Testis (tissue), 3 donors: ENCODE results near the gene SLC22A4. TPM values are rescaled to one million over a fixed set of nuclear protein-coding genes. Genes with fewer than 3 reads are reported as not detected.

Source experiments
- DNase-seq: peaks from one replicate; pipeline ENCODE4 v3.0.0-alpha.2; 2019
- H3K27ac ChIP-seq, 2 donors: fragments of 200-600 bp; sonication (generic); one replicate each; pipeline ENCODE4 v1.5.1; 2019
- H3K27me3 ChIP-seq: fragments of 200-600 bp; sonication (generic); one replicate; pipeline ENCODE4 v1.5.1; 2019
- H3K36me3 ChIP-seq: fragments of 200-600 bp; sonication (generic); one replicate; pipeline ENCODE4 v1.5.1; 2017; ENCODE audit warnings: low read depth; ENCODE audit errors: missing control alignments
- H3K4me1 ChIP-seq: fragments of 200-600 bp; sonication (generic); one replicate; pipeline ENCODE4 v1.5.1; 2019
- H3K4me3 ChIP-seq, 2 donors: fragments of 200-600 bp; sonication (generic); one replicate each; pipeline ENCODE4 v1.5.1; 2017 to 2019
- H3K9me3 ChIP-seq: fragments of 200-600 bp; sonication (generic); one replicate; pipeline ENCODE4 v1.5.1; 2017
- POLR2A ChIP-seq: fragments of 450-650 bp; IDR thresholded peaks from one replicate; pipeline ENCODE4 v1.6.1; 2017; ENCODE audit warnings: antibody characterized with exemption, mild to moderate bottlenecking, moderate library complexity
- WGBS, 2 donors: methylation state at CpG; one replicate each; pipeline ENCODE4 v1.1.5; 2018; 5-methylcytosine and 5-hydroxymethylcytosine counted together
- intact Hi-C: fragments of 100-400 bp; cut with DNase I; formaldehyde crosslinking; loops from one replicate; pipeline ENCODE4 v1.15.1; 2023; ENCODE audit warnings: low total_unique reads
- polyA plus RNA-seq: library from polyadenylated mRNA; stranded (reverse); fragments of 350-450 nt; fragmentation: Illumina TruSeq; extraction: RNeasy Lipid Tissue Mini Kit (QIAGEN cat#74804); gene quantifications from one replicate; pipeline ENCODE4 v1.2.3, GENCODE V29; 2014; ENCODE audit warnings: low read depth, low replicate concordance; ENCODE audit not compliant: insufficient read depth
- total RNA-seq, 2 donors: library from RNA; depleted of rRNA; stranded (reverse); fragments of >200 nt; gene quantifications; one replicate each; pipeline ENCODE4 v1.2.3, GENCODE V29; 2016
- TF ChIP-seq, protein P1 (sequence below), 3 experiments: fragments of 450-650 bp in 2 of 3; fragments of 200-600 bp in 1 of 3; sonication (generic) in 1 of 3; IDR thresholded peaks; one replicate each; pipeline ENCODE4 v1.5.1; 2016 to 2019; ENCODE audit warnings: antibody characterized with exemption in 3 of 3, mild to moderate bottlenecking in 2 of 3, moderate library complexity in 1 of 3

The SLC22A4 gene
- total and polyA plus RNA-seq, 3 donors from 2014 or later, result 1.1 to 2.3 (median 1.5) TPM

DNA sequence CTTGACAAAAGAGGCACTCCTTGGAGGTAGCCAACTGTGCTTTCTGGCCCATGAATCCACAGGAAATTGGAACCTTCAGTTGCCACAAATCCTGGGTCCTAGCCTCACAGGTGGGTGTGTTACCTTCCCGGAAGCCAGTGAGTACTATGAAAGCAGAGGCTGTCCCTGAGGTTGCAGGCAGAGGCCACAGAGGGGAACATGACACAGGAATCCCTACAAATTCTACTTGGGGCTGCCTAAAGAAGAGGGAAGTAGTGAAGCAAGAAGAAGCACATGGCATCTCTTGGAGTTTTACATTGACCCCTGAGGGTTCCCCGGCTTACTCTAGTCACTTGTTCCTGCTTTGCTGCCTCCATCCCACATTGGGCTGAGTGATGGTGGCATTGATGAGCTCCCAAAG lies 77.9 kb downstream of the SLC22A4 start:
- intact Hi-C loops, result no loop called here
- DNase-seq, result no peak
- no peaks in the 10 kb centered on the region for H3K27me3 ChIP-seq
- TF ChIP-seq, protein P1, sequence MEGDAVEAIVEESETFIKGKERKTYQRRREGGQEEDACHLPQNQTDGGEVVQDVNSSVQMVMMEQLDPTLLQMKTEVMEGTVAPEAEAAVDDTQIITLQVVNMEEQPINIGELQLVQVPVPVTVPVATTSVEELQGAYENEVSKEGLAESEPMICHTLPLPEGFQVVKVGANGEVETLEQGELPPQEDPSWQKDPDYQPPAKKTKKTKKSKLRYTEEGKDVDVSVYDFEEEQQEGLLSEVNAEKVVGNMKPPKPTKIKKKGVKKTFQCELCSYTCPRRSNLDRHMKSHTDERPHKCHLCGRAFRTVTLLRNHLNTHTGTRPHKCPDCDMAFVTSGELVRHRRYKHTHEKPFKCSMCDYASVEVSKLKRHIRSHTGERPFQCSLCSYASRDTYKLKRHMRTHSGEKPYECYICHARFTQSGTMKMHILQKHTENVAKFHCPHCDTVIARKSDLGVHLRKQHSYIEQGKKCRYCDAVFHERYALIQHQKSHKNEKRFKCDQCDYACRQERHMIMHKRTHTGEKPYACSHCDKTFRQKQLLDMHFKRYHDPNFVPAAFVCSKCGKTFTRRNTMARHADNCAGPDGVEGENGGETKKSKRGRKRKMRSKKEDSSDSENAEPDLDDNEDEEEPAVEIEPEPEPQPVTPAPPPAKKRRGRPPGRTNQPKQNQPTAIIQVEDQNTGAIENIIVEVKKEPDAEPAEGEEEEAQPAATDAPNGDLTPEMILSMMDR (IDR thresholded peaks at IDR 0.05), result no peak
- no peak for TF ChIP-seq POLR2A
- no peak overlapping the region for H3K27ac ChIP-seq
- H3K9me3 ChIP-seq, result no peaks in the 10 kb centered on the region
- H3K36me3 ChIP-seq, result no peaks in the 10 kb centered on the region
- no peak overlapping the region for H3K4me3 ChIP-seq
- WGBS, 2 donors, result 94 to 95% methylated on average over 2 of the region's 2 CpGs
- H3K4me1 ChIP-seq, result peaks cover 6% of the 10 kb centered on the region

DNA sequence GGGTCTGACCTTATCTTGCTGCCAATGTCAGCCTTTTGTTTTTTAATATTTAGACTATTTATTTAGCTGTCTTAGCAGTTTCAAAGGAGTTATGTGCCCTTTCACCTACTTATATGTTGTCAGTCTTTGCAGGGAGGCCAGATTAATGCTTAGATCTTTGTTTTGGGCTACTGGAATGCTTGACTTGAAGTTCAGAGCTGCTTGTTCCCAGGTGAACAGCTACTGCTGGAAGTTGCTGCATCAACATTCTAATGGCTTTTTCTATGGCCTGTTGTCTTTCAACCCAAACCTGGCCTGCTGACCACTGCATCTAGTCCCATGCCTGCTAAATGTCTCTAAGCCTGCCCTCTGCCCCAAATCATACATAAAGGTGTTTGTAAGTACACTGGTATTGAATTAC lies 78.3 kb downstream of the SLC22A4 start:
- intact Hi-C loops, result no loop called here
- DNase-seq, result no peak
- Histone ChIP-seq H3K4me3 (no peak overlapping the region), H3K36me3 (no peaks in the 10 kb centered on the region), H3K9me3 (no peaks in the 10 kb centered on the region), H3K27ac (no peak overlapping the region), H3K4me1 (peaks cover 6% of the 10 kb centered on the region), H3K27me3 (no peaks in the 10 kb centered on the region)
- TF ChIP-seq POLR2A, result no peak
- TF ChIP-seq, protein P1 (IDR thresholded peaks at IDR 0.05), result no peak

DNA sequence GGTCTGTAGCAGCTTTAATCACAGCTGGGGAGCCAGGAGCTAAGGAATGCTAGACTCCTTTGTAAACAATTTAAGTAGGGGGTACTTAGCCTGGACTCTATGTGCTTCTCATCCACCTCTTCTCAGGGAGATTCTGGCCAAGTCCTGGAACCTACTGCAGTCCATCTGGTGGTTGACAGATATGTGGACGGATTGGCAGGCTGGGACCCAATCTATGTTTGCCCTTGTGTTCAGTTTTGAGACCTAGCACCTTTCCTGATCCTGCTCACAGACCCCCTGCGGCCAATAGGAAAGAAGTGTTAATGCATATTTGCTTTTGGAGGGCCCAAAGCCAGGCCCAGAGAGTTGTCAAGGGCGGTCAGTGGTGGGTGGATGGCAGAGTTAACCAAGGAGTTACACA lies 81.8 kb downstream of the SLC22A4 start:
- 93 to 96% methylated on average over 3 of the region's 3 CpGs for WGBS, 2 donors
- H3K4me3 ChIP-seq, result no peak overlapping the region
- intact Hi-C loops, result no loop called here
- DNase-seq, result no peak
- H3K4me1 ChIP-seq, result no peaks in the 10 kb centered on the region
- no peak for TF ChIP-seq POLR2A
- TF ChIP-seq, protein P1 (IDR thresholded peaks at IDR 0.05), result no peak
- no peaks in the 10 kb centered on the region for H3K36me3 ChIP-seq
- no peaks in the 10 kb centered on the region for H3K27me3 ChIP-seq
- no peak overlapping the region for H3K27ac ChIP-seq
- no peaks in the 10 kb centered on the region for H3K9me3 ChIP-seq

DNA sequence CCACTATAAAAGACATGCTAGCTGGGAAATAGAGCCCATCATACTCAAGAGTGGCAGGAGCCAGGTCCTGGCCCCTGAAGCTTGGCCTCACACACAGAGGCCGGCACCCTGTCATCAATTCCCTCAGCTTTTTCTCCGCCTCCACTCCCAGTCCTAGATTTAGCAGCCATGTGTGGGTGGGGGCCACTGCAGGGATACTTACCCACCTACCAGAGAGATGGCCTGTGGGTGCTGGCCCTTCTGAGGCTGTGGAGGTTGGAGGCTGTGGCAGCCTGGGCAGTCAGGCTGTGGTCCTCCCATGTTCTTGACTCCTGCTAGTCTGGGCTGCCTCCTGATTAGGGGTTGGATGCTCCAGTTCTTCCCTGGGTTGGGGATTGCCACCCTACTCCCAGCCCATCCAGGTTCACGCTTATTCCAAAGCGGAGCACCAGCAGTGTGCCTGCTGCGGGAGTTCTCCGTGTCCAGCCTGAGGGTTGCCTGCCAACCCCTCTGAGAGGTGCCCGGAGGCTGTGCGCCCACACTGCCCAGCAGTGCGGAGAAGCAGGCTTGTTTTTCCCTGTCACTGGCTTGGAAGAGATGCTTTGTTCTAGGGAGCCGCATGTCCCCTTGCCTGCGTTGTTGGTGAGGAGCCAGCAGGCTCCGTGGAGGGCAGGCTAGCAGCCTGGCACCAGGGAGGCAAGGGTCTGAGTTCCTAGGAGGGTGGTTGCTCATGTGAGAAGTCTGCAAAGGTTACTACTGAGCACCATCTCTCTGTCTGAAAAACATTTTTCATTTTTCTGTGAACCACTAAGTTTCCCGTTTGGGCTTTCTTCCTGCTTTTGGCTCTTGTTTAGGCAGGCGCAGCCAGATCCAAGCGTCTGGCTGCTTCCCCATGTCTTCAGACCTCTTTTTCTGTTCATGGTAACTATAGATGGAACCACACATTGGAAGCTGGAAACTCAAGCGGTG lies 82.8 kb downstream of the SLC22A4 start:
- 55 to 71% methylated on average over 16 of the region's 16 CpGs for WGBS, 2 donors
- TF ChIP-seq, protein P1 (IDR thresholded peaks at IDR 0.05), result no peak
- TF ChIP-seq POLR2A, result no peak
- Histone ChIP-seq H3K27ac (no peak overlapping the region), H3K36me3 (no peaks in the 10 kb centered on the region), H3K4me1 (no peaks in the 10 kb centered on the region), H3K4me3 (no peak overlapping the region), H3K27me3 (no peaks in the 10 kb centered on the region), H3K9me3 (no peaks in the 10 kb centered on the region)
- DNase-seq, result peak; percentile 35
- intact Hi-C loops, result no loop called here

DNA sequence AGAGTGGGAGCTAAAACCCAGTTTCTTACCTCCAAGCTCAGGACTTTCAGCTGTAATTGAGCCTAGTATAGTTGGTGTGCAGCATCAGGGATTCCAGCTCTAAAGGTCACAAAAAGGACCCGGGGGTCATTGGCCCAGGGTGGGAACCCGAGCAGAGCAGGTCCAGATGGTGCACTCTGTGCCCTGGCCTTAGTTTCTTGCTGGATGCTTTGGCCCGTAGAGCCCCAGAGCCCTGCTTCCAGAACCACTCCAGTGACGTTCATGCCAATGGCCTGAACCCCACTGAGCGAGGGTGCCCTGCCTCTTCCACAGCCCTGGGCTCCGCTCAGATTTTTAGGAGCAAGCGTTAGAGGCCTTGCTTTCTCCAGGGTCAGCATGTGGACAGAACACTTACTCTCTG lies 83.5 kb downstream of the SLC22A4 start:
- WGBS, 2 donors, result 79 to 90% methylated on average over 2 to 7 of the region's 7 CpGs
- intact Hi-C loops, result no loop called here
- no peaks in the 10 kb centered on the region for H3K27me3 ChIP-seq
- H3K9me3 ChIP-seq, result no peaks in the 10 kb centered on the region
- H3K27ac ChIP-seq, result no peak overlapping the region
- no peaks in the 10 kb centered on the region for H3K36me3 ChIP-seq
- no peaks in the 10 kb centered on the region for H3K4me1 ChIP-seq
- no peak for DNase-seq
- no peak overlapping the region for H3K4me3 ChIP-seq
- TF ChIP-seq, protein P1 (IDR thresholded peaks at IDR 0.05), result no peak
